ENCODE results near the gene FOXO1. TPM values are rescaled to one million over a fixed set of nuclear protein-coding genes. Genes with fewer than 3 reads are reported as not detected.

Gene FOXO1
- total RNA-seq, 1 donor from 2014 or later = 13.2 TPM

GRCh38 chr13:40585911-40586471 lies 80.5 kb downstream of the FOXO1 start:
- TF ChIP-seq, protein P1, sequence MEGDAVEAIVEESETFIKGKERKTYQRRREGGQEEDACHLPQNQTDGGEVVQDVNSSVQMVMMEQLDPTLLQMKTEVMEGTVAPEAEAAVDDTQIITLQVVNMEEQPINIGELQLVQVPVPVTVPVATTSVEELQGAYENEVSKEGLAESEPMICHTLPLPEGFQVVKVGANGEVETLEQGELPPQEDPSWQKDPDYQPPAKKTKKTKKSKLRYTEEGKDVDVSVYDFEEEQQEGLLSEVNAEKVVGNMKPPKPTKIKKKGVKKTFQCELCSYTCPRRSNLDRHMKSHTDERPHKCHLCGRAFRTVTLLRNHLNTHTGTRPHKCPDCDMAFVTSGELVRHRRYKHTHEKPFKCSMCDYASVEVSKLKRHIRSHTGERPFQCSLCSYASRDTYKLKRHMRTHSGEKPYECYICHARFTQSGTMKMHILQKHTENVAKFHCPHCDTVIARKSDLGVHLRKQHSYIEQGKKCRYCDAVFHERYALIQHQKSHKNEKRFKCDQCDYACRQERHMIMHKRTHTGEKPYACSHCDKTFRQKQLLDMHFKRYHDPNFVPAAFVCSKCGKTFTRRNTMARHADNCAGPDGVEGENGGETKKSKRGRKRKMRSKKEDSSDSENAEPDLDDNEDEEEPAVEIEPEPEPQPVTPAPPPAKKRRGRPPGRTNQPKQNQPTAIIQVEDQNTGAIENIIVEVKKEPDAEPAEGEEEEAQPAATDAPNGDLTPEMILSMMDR (IDR thresholded peaks at IDR 0.05; ENCODE audit: borderline replicate concordance) = no peak
- Histone ChIP-seq H3K27me3 (ENCODE audit: low read depth) (no peaks in the 10 kb centered on the region), H3K27ac (replicated peaks) (peak overlapping the region; percentile 75), H3K36me3 (no peaks in the 10 kb centered on the region), H3K9me3 (replicated peaks) (peaks cover 14% of the 10 kb centered on the region), H3K4me1 (peaks cover 77% of the 10 kb centered on the region), H3K4me3 (no peak overlapping the region)
- intact Hi-C loops (cut with micrococcal nuclease) = loop anchor here (10.0 kb wide), 1 partner anchor 79 kb away; the partner anchor contains the start of gene FOXO1
- DNase-seq = no peak

DNA sequence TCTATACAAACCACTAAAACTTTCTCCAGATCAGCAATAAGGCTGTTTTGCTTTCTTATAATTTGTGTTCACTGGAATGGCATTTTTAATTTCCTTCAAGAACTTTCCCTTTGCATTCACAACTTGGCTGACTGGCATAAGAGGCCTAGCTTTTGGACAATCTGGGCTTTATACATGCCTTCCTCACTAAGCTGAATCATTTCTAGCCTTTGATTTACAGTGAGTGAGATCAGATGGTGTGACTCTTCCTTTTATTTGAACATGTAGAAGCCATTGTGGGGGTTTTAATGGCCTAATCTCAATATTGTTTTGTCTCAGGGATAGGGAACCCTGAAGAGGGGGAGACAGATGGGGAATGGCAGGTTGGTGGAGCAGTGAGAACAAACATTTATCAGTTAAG lies 82.7 kb downstream of the FOXO1 start:
- intact Hi-C loops (cut with micrococcal nuclease) = loop anchor here (10.0 kb wide), 1 partner anchor 81 kb away; the partner anchor contains the start of gene FOXO1
- Histone ChIP-seq H3K4me3 (no peak overlapping the region), H3K27ac (replicated peaks) (no peak overlapping the region), H3K27me3 (ENCODE audit: low read depth) (no peaks in the 10 kb centered on the region), H3K36me3 (no peaks in the 10 kb centered on the region), H3K4me1 (peaks cover 77% of the 10 kb centered on the region), H3K9me3 (replicated peaks) (peaks cover 14% of the 10 kb centered on the region)
- TF ChIP-seq, protein P1 (IDR thresholded peaks at IDR 0.05; ENCODE audit: borderline replicate concordance) = no peak
- no peak for DNase-seq

- Histone ChIP-seq H3K36me3 (no peaks in the 10 kb centered on the region), H3K27ac (replicated peaks) (no peak overlapping the region), H3K4me1 (peaks cover 77% of the 10 kb centered on the region), H3K4me3 (no peak overlapping the region), H3K27me3 (ENCODE audit: low read depth) (no peaks in the 10 kb centered on the region), H3K9me3 (replicated peaks) (peaks cover 14% of the 10 kb centered on the region)
- intact Hi-C loops (cut with micrococcal nuclease) = loop anchor here (10.0 kb wide), 1 partner anchor 82 kb away; the partner anchor contains the start of gene FOXO1
- TF ChIP-seq, protein P1 (IDR thresholded peaks at IDR 0.05; ENCODE audit: borderline replicate concordance) = no peak
- DNase-seq = no peak
These were observed 83.9 kb downstream of the FOXO1 start for GRCh38 chr13:40582531-40582930.

GRCh38 chr13:40581277-40581579 lies 85.2 kb downstream of the FOXO1 start:
- Histone ChIP-seq H3K27ac (replicated peaks) (peak overlapping the region; percentile 4), H3K4me1 (peaks cover 77% of the 10 kb centered on the region), H3K27me3 (ENCODE audit: low read depth) (no peaks in the 10 kb centered on the region), H3K36me3 (no peaks in the 10 kb centered on the region), H3K9me3 (replicated peaks) (peaks cover 14% of the 10 kb centered on the region), H3K4me3 (no peak overlapping the region)
- intact Hi-C loops (cut with micrococcal nuclease) = loop anchor here (10.0 kb wide), 1 partner anchor 84 kb away; the partner anchor contains the start of gene FOXO1
- no peak for DNase-seq
- TF ChIP-seq, protein P1 (IDR thresholded peaks at IDR 0.05; ENCODE audit: borderline replicate concordance) = no peak

- TF ChIP-seq, protein P1 (IDR thresholded peaks at IDR 0.05; ENCODE audit: borderline replicate concordance) = no peak
- Histone ChIP-seq H3K4me1 (peaks cover 77% of the 10 kb centered on the region), H3K27ac (replicated peaks) (peak overlapping the region; percentile 4), H3K27me3 (ENCODE audit: low read depth) (no peaks in the 10 kb centered on the region), H3K4me3 (no peak overlapping the region), H3K9me3 (replicated peaks) (peaks cover 14% of the 10 kb centered on the region), H3K36me3 (no peaks in the 10 kb centered on the region)
- intact Hi-C loops (cut with micrococcal nuclease) = loop anchor here (10.0 kb wide), 1 partner anchor 84 kb away; the partner anchor contains the start of gene FOXO1
- DNase-seq = no peak
These were observed 85.7 kb downstream of the FOXO1 start for GRCh38 chr13:40580566-40581276.
